SU-DHL-6 (cell line): ENCODE data around the gene CDH23.

ENCODE experiments used
- H2AFZ ChIP-seq: fragments of 200-600 bp; sonication (generic); 2 replicates; pipeline ENCODE4 v1.6.1; 2014; ENCODE audit warnings: low read depth, mild to moderate bottlenecking, moderate library complexity, mixed read lengths, antibody characterized with exemption, low read length; ENCODE audit not compliant: severe bottlenecking
- H3F3A ChIP-seq: fragments of 200-600 bp; shearing (Covaris generic); 2 replicates; pipeline ENCODE4 v1.6.0; 2016; ENCODE audit warnings: antibody characterized with exemption, mild to moderate bottlenecking; ENCODE audit not compliant: insufficient read depth
- H3K27ac ChIP-seq: fragments of 200-600 bp; sonication (generic); 2 replicates; pipeline ENCODE4 v1.5.1; 2016; ENCODE audit warnings: low read depth, mild to moderate bottlenecking, low read length, moderate library complexity, mixed read lengths
- H3K27me3 ChIP-seq: fragments of 200-600 bp; sonication (generic), shearing (Covaris generic); 2 replicates; pipeline ENCODE4 v1.6.0; 2014; ENCODE audit warnings: mild to moderate bottlenecking, low read length
- H3K36me3 ChIP-seq: fragments of 200-600 bp; sonication (generic); 2 replicates; pipeline ENCODE4 v1.6.1; 2014; ENCODE audit warnings: mild to moderate bottlenecking, low read length, mixed read lengths
- H3K4me2 ChIP-seq: fragments of 300-600, 200-600 bp; shearing (Covaris generic), sonication (generic); 2 replicates; pipeline ENCODE4 v1.6.0; 2014; ENCODE audit warnings: low read length, low read depth, mild to moderate bottlenecking; ENCODE audit not compliant: poor library complexity, severe bottlenecking
- H3K4me3 ChIP-seq: fragments of 200-600 bp; sonication (generic); 2 replicates; pipeline ENCODE4 v1.5.1; 2014; ENCODE audit warnings: antibody characterized with exemption, low read length, mild to moderate bottlenecking, mixed read lengths; ENCODE audit not compliant: insufficient read depth, poor library complexity, severe bottlenecking
- H3K79me2 ChIP-seq: fragments of 200-600 bp; sonication (generic); 2 replicates; pipeline ENCODE4 v1.6.1; 2014; ENCODE audit warnings: mild to moderate bottlenecking, low read length, moderate library complexity; ENCODE audit not compliant: insufficient read depth
- H3K9ac ChIP-seq: fragments of 200-600 bp; sonication (generic); 2 replicates; pipeline ENCODE4 v1.7.0; 2014; ENCODE audit warnings: mild to moderate bottlenecking, low read length
- H3K9me2 ChIP-seq: fragments of 200-600 bp; sonication (generic); replicated peaks from 2 replicates; pipeline ENCODE4 v1.6.1; 2014; ENCODE audit warnings: low read length; ENCODE audit not compliant: insufficient read depth
- H3K9me3 ChIP-seq: fragments of 200-600 bp; sonication (generic); 2 replicates; pipeline ENCODE4 v1.6.1; 2014; ENCODE audit warnings: low read length, mixed read lengths; ENCODE audit not compliant: insufficient read depth
- H4K20me1 ChIP-seq: fragments of 200-600 bp; sonication (generic); 2 replicates; pipeline ENCODE4 v1.6.1; 2014; ENCODE audit warnings: low read depth, mild to moderate bottlenecking, antibody characterized with exemption, low read length, moderate library complexity, mixed read lengths
- EZH2phosphoT487 ChIP-seq: fragments of 200-600 bp; sonication (generic), shearing (Covaris generic); conservative IDR thresholded peaks from 2 replicates; pipeline ENCODE4 v1.6.1; 2018; ENCODE audit warnings: mild to moderate bottlenecking, antibody characterized with exemption, low read length, moderate library complexity, mixed read lengths
- TF ChIP-seq, protein P1 (sequence below): fragments of 200-600 bp; sonication (generic); IDR thresholded peaks from one replicate; pipeline ENCODE4 v1.5.1; 2017; ENCODE audit warnings: antibody characterized with exemption, mild to moderate bottlenecking, low read length, moderate library complexity; ENCODE audit not compliant: insufficient read depth, poor library complexity, severe bottlenecking

Gene CDH23

DNA sequence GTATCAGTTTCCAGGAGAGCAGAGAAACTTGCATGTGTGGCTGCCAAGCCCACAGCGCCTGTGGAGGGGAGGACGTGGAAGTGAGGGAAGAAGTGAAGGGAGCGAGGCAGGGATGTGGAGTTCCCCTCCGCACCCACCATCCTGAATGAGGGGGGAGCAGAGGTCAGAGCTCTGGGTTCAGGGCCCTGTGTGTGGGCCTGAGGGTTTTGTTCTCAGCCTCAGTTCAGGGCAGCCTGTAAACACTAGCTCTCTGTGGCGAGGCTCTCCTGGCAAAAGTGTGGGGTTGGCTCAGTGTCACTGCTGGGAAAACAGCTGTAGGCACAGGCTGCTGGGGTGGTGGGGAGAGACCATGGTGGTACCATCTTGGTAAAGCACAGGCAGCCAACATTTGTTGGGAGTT, 214.4 kb downstream of the CDH23 start:
- H3K9ac ChIP-seq, result no peak overlapping the region

GRCh38 chr10:71611709-71612422, 215.1 kb downstream of the CDH23 start:
- Histone ChIP-seq H3K9ac (no peak overlapping the region), H3K27ac (no peak overlapping the region), H3K4me2 (no peak overlapping the region), H3K4me3 (no peak overlapping the region), H3K9me2 (no peaks in the 10 kb centered on the region), H3K9me3 (no peaks in the 10 kb centered on the region), H3K36me3 (no peaks in the 10 kb centered on the region), H3K27me3 (no peaks in the 10 kb centered on the region), H2AFZ (no peak overlapping the region), H4K20me1 (no peaks in the 10 kb centered on the region), H3F3A (no peaks in the 10 kb centered on the region), H3K79me2 (no peaks in the 10 kb centered on the region)
- TF ChIP-seq, protein P1, sequence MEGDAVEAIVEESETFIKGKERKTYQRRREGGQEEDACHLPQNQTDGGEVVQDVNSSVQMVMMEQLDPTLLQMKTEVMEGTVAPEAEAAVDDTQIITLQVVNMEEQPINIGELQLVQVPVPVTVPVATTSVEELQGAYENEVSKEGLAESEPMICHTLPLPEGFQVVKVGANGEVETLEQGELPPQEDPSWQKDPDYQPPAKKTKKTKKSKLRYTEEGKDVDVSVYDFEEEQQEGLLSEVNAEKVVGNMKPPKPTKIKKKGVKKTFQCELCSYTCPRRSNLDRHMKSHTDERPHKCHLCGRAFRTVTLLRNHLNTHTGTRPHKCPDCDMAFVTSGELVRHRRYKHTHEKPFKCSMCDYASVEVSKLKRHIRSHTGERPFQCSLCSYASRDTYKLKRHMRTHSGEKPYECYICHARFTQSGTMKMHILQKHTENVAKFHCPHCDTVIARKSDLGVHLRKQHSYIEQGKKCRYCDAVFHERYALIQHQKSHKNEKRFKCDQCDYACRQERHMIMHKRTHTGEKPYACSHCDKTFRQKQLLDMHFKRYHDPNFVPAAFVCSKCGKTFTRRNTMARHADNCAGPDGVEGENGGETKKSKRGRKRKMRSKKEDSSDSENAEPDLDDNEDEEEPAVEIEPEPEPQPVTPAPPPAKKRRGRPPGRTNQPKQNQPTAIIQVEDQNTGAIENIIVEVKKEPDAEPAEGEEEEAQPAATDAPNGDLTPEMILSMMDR, result no peak
- no peak for TF ChIP-seq EZH2phosphoT487

More for the DNA sequence above, 214.4 kb downstream of the CDH23 start:
- Histone ChIP-seq H3K27me3 (no peaks in the 10 kb centered on the region), H3K9me3 (no peaks in the 10 kb centered on the region), H3F3A (no peaks in the 10 kb centered on the region), H3K4me3 (no peak overlapping the region), H4K20me1 (no peaks in the 10 kb centered on the region), H3K27ac (no peak overlapping the region), H3K79me2 (no peaks in the 10 kb centered on the region), H2AFZ (no peak overlapping the region), H3K9me2 (no peaks in the 10 kb centered on the region), H3K36me3 (no peaks in the 10 kb centered on the region), H3K4me2 (no peak overlapping the region)
- no peak for TF ChIP-seq EZH2phosphoT487
- TF ChIP-seq, protein P1, result no peak

DNA sequence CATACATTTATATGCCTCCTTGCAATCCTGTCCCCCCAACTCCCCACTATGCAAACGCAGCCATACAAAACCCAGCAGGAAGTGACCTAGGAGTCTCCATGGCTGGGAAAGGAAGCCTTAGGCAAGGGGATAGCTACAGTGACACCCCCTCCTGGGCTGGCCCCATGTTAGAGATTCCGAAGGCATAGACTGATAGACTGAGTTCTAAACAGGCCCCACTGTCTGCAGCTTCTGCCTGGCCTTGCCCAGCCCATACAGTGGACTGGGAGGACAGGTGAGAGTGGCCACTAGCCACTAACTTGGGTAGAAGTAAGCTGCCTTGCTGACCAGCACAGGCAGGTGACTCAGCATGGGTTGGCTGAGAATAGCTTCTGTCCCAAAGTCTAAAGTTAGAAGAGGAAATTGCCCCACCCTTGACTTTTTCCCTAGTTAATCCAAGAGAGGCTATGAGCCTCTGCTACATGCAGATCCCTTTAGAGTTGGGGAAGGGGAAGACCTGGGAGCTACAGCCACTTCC, 216.6 kb downstream of the CDH23 start:
- H3K4me2 ChIP-seq, result no peak overlapping the region
- H3K4me3 ChIP-seq, result no peak overlapping the region
- no peak overlapping the region for H2AFZ ChIP-seq
- H4K20me1 ChIP-seq, result no peaks in the 10 kb centered on the region
- H3K9me3 ChIP-seq, result no peaks in the 10 kb centered on the region
- H3K27ac ChIP-seq, result no peak overlapping the region
- no peaks in the 10 kb centered on the region for H3K36me3 ChIP-seq
- no peak overlapping the region for H3K9ac ChIP-seq
- H3K27me3 ChIP-seq, result no peaks in the 10 kb centered on the region
- no peaks in the 10 kb centered on the region for H3K79me2 ChIP-seq
- H3K9me2 ChIP-seq, result no peaks in the 10 kb centered on the region
- no peaks in the 10 kb centered on the region for H3F3A ChIP-seq
- no peak for TF ChIP-seq EZH2phosphoT487
- TF ChIP-seq, protein P1, result no peak
